Putamen (tissue), 1 donor: Measurements from ENCODE around the gene EIF4A2.
A peak's percentile ranks its signal among the peaks of the same experiment; 100 is the strongest.

ENCODE experiments used
- DNase-seq: peaks from one replicate; pipeline ENCODE4 v3.0.0-alpha.2; 2016; ENCODE audit warnings: low spot score

Gene EIF4A2

DNA sequence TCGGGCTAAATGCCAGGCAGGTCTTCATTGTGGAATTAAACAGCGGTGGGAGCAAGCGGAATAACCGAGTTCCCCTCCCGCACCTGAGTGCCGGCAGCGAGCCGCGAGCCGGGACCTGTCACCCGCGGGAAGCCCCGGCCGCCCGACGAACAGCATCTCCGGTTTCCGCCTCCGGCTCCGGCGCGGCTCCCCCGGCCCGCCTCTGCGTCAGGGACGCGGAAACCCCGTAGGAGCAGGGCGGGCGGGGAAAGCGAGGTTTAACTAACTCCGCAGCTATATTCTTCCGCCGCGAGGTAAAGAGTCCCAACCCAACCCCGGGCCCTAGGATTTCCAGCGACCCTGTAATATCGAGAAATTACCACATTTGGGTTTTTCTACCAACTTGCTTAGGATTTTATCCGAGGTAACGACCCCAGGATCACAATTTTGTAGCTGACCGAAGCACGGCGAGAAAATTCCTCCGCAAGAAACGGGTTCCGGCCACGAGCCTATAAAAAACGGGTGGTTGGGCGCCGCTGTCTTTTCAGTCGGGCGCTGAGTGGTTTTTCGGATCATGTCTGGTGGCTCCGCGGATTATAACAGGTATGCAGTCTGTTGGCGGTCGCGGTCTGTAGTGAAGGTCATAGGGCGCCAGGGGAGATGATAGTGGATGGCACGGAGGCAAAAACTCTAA lies at the start of gene EIF4A2:
TSS of gene EIF4A2 (plus strand) at position 520 of the 673 bp plus-strand sequence. CDS start at position 554, 34 bp downstream.
- peak; percentile 92 for DNase-seq

DNA sequence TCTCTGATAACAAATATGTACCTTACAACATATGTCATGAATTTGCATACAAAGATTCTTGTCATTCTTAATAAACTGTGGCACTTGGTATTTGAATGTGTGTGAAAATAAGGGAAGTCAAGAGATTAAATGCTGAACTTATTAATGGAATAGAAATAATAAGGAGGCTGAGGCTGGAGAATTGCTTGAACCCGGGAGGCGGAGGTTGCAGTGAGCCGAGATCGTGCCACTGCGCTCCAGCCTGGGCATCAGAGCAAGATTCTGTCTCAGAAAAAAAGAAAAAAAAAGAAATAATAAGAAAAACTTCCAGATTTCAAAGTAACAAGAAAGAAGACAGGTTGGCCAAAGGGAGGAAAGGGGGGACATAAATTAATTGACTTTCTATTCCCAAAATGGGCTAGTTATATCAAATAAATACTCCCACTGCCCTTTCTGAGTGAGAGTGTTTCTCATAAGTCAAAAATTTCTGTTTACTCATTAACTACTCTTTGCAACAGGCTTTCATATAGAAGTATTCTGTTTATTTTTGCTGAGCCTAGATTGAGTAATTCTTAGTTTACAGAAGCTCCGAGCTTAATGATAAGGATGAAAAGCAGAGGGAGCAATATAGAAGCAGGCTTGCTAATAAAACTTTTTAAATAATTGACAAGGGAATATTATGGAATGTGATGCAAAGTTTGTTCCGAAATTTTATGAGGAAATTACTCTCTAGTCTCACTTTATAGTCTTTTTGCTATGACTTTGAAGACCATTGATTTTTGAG lies 40.6 kb upstream of the EIF4A2 start:
- no peak for DNase-seq

DNA sequence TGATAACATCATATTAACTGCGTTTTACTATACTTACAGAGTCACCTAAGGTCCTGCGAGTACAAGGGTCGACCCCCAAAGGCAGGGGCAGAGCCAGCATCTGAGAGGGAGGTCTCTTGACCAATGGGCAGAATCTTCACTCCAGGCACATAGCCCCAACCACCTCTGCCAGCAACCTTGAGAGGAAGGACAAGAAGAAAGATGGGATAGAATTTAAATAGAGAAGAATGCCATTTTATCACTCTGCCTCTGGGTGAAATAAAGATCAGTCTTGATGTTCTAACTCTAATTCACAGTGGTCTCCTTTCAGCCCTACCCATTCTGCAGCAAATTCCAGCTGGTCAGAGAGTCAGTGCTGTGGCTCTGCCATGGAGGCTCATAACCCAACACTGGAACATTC lies 39.7 kb upstream of the EIF4A2 start:
- DNase-seq, result no peak

DNA sequence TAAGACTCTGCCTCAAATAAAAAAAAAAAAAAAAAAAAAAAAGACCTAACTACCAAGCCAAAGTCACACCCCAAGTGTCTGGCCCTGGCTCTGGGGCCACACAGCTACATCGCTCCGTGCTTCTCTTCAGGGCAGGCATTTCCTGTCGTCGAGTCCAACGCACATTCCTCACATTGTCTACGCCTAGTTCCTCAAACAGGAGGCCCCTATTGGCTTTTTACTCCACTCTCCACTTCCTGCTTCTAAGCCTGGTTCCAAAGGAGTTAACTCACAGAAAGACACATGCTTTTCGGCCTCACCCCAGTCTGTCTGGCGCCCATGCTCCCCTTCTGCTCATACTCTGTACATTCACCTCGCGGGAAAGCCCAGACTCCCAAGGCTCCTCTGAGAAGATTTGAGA lies 37.4 kb upstream of the EIF4A2 start:
- DNase-seq, result peak; percentile 2

DNA sequence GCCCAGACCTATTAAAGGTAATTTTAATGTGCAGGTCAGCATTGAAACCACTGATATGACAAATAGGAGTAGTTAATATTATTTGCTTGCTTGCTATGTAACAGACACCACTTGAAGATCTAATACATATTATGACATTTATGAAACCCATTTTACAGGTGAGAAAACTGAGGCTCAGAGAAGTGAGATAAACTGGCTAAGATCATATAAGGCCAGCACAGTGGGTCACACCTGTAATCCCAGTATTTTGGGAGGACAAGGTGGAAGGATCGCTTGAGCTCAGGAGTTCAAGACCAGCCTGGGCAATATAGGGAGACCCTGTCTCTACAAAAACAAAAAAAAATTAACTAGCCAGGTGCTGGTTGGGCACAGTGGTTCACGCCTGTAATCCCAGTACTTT lies 33.1 kb upstream of the EIF4A2 start:
- no peak for DNase-seq

DNA sequence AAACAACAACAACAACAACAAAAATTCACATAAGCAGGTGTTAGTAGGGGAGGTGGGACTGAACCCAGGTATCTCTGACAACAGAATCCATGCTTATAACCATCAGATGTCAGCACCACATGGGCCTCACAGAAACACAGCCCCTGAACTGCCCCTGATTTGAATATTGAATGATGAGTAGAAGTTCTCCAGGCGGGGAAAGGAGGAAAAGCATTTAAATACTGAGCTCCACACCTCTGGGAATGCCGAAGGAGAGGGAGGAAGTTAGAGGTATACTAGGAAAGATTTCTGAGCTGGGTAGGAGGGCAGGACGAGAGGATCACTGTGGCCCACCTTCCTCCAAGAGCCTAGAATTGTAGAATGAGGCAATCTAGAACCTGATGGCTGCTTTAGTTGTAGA lies 31.9 kb upstream of the EIF4A2 start:
- DNase-seq, result no peak

DNA sequence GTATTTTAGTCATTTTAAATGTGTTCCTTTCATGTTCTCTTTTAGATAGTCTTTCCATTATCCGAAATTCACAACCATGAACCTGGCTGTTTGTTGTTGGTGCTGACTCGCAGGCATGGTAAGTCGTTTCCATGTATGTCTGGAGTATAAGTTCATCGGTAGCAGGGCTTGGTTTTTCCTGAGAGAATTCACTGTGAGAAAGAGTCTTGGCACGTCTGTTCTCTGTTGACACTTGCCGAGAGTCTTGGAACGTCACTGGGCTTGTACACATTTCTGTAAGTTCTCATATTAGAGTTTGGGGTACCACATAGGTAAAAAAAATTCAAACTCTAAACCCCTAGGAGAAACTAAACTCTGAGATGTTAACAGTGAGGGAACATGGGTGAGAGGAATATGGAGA lies 29.4 kb upstream of the EIF4A2 start:
- DNase-seq, result no peak

DNA sequence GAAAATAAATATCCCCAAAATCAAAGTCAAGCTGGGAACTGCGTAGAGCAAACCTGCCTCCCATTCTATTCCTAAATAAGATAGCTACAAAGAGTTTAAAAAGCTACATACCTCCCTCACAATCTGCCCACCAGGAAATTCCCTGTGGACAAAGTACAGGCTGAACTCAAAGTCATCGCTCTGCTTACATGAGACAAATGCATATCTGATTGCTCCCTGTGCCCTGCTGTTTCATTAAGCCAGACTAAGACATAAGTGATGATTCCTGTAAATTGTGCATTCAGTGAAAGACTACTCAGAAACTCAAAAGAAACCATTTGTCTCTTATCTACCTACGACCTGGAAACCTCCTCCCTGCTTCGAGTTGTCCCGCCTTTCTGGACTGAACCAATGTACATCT lies 28.5 kb upstream of the EIF4A2 start:
- no peak for DNase-seq

DNA sequence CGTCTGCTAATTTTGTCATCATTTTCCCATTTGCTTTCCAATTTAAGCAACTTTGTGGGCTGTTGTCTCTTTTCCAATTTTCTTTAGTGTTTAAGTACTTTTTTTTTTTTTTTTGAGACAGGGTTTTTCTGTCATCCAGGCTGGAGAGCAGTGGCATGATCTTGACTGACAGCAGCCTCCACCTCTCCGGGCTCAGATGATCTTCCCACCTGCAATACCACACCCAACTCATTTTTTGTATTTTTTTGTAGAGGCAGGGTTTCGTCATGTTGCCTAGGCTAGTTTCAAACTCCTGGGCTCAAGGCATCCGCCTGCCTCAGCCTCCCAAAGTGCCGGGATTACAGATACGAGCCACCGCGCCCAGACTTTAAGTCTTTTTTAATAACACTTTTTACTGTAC lies 26.2 kb upstream of the EIF4A2 start:
- DNase-seq, result no peak

DNA sequence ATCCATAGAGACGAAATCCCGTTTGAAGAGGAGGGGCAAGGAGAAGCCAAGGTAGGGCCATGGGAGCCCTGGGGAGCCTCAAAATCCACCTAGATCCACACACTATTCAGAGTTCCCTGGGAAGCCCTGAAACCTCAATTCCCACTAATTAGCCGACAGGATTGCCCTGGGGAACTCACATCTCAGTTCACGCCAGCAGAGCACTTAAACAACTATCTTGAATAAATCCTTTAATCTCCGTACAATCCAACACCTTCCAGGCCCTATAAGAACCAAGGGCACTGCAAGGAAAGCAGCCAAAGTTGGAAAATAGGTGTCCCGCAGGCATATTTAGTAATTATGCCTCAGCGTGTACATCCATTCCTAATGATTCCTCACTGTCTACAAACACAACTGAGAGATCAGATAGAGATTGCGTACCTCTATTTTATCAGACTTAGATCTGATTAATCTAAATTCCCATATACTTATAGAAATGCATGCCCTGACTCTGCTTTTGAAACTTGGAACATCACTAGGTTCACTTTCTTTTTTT lies 25.6 kb upstream of the EIF4A2 start:
- DNase-seq, result no peak

DNA sequence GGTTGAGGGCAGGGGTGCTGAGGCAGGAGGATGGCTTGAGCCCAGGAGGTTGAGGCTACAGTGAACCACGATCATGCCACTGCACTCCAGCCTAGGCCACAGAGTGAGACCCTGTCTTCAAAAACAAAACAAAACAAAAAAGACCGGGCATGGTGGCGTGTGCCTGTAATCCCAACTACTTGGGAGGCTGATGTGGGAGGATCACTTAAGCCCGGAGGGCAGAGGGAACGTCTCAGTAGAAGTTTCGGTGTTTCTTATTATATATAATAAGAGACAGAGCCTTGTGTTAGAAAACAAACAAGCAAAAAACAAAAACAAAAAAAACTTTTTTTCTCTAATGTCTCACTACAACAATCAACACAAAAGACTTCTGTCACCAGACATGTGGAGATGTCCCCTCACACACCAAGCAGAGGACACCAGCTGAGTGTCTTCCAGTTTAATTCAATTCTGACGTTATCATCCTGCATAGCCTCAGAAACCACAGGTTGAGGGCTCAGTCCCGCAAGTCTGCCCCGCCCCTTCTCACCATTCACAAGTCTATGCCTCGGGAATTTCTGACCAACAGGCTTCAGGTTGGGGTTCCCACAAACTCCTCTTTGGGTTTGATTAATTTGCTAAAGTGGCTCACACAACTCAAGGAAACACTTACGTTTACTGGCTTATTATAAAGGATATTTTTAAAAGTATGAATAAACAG lies 24.0 kb upstream of the EIF4A2 start:
- no peak for DNase-seq

DNA sequence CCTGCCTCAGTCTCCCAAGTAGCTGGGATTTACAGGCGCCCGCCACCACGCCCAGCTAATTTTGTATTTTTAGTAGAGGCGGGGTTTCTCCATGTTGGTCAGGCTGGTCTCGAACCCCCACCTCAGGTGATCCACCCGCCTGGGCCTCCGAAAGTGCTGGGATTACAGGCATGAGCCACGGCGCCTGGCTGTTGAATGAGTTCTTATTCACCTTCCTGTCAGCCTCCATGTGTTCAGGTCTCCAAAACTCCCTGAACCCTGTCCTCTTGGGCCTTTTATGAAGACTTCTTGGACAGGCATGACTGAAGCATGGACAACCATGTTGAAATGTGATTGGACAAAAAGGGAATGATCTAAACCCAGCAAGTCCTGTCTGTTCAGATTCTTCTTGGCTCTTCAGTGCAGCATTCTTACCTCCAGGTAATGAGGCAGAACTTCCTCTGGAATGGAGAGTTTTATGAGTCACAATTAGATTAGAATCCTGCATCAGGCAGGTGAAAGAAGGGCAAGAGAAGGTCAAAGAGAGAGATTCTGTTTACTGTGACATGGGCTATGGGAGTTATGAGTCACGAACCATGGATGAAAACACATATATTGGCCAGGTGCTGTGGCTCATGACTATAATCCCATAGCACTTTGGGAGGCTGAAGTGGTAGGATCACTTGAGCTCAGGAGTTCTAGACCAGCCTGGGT lies 23.1 kb upstream of the EIF4A2 start:
- no peak for DNase-seq

DNA sequence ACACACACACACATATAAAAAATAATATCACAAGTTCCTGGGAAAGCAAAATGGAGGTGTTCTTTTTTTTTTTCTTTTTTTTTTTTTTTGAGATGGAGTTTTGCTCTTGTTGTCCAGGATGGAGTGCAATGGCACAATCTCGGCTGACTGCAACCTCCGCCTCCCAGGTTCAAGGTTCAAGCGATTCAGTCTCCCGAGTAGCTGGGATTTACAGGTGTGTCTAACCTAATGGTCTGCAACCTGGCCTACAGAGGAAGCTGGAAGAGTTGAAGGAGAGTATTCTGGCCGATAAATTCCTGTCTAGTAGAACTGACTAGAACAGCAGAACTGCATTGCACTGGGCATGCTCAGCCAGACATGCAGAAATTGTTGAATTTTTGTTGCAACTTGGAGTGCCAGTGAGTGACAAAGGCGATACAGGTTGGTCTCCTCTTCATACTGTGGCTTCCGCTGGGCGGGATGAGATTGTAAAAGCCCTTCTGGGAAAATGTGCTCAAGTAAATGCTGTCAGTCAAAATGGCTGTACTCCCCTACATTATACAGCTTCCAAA lies 22.4 kb upstream of the EIF4A2 start:
- DNase-seq, result no peak

DNA sequence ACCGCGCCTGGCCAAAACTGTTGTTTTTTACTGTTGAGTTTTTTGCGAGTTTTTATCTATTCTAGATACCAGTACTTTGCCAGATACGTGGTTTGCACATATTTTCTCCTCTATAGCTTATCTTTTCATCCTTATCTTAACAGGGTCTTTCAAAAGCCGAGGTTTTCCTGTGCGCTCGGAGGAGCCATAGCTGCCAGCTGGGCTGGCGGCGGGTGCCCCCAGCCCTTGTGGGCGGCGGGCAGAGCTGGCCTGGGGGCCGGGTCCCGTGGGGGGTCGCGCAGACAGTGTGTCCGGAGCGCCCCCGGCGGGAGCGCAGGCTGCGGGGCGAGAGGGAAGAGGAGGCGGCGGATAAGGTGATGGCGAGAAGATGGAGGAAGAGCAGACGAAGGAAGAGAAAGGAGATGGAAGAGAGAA lies 11.1 kb upstream of the EIF4A2 start:
- DNase-seq, result no peak

DNA sequence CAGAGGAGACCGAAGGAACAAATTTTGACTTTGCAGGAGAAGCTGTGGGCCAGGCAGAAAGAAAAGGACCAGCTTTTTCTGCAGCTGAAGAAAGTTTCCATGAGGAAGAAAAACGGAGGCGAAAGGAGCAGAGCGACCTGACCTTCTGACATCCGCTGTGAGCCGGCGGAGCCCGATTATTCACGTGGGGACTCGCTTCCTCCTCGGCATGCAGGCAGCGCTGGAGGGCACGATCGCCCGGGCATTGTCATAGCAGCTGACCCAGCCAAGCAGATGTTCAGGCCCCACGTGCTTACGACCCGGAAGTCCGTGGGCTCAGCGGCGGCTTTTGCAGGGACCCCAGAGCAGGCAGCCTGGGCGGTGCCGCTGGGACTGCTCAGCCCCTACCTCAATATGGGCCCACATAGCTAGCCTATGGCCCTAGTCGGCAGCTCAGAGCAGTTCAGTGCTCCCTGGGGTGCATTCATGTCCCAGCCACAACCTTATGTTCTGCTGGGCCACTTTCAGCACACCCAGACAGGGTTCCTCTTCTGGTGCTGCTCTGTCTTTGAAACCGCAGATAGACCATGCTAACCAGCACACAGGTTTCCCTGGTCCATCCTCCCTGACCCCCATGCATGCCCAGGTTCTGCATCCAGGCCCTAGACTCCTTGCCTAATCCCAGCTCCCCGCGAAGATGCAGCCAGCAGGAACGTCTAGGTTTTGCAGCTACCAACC lies 10.5 kb upstream of the EIF4A2 start:
- peak; percentile 65 for DNase-seq

DNA sequence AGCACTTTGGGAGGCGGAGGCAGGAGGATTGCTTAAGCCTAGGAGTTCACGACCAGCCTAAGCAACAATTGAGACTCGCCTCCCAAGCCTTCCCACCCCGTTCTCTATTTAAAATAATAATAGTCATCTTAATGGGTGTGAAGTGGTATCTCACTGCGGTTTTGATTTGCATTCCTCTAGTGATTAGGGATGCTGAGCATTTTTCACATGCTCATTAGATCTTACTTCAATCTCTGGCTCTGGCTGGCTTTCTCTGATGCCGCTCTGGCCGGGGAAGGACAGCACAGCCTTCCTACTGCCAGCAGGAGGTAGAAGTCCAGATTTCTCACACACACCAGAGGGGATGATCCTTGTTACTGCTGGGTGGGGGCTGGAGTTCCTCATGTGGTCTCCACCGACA lies 7.4 kb upstream of the EIF4A2 start:
- DNase-seq, result no peak

DNA sequence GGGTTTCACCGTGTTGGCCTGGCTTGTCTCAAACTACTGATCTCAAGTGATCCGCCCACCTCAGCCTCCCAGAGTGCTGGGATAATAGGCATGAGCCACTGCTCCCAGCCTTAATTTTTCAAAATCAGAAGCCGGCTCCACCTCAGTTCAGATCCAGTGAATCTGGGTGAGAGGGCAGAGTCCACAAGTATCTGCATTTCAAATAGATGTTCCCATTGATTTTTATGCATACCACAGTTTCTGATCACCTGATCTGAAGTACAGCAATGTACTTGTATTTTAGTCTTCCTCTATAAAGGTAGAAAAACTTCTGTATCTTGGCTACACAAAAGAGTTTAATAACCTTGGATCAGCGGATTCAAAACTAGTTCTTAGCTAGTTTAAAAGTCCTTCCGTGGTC lies 4.2 kb upstream of the EIF4A2 start:
- no peak for DNase-seq

DNA sequence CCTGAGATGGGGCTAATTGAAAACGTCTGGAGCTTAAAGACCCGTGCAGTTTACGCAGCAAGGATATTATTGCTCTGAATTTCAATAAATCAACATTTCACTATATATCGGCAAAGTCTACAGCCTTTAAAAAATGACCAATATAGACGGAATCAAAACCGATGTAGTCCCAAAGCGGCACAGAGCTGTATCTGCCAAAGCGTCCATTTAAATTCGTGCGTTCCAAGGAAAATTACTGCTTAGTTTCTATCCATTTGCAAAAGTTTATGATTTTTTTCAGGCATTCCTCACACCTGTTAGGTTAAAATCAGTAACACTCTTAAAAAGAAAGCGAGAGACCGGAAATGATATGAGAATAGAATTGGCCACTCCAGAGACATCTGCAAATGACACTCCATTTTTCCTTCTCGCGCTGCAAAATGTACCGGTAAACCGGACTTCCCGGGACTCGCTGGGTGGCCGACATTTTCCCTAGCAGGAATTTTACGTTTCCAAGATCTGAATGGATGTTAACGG lies 777 bp upstream of the EIF4A2 start:
- DNase-seq, result no peak

DNA sequence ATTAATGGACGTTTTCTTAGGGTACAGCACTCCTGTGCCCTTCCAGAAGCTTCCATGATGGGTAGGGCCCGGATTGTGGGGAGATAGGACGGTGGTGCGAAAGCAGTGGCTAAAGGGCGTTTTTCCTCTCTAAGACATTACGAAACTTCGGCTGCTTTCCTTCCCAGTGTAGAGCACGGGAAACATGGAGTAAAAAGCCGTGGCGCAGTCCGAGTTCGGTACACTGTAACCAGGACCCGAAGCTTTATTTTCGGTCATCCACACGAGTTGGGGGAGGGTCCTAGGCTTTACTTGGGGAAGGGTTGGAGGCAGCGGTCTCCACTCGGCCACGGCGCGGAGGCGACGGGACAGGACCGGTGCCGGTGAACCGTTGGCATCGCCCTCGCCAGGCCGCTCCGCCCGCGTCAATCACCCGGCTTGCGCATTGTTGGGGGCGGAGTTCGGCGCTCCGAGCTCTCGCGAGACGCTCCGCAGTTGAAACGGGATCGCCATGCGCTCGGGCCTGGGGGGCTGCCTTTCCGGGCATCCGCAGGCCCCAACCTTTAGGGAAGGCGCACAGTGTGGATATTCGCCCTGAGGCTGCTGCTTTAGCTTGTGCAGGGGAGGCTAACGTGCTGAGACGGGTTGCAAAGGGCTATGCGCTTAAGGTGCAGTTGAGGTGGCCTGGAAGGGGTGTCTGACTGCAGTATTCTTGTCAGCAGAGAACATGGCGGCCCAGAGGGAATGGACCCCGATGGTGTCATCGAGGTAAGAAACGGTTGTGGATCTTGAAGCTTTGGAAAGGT lies 546 bp downstream of the EIF4A2 start:
- peak; percentile 79 for DNase-seq

DNA sequence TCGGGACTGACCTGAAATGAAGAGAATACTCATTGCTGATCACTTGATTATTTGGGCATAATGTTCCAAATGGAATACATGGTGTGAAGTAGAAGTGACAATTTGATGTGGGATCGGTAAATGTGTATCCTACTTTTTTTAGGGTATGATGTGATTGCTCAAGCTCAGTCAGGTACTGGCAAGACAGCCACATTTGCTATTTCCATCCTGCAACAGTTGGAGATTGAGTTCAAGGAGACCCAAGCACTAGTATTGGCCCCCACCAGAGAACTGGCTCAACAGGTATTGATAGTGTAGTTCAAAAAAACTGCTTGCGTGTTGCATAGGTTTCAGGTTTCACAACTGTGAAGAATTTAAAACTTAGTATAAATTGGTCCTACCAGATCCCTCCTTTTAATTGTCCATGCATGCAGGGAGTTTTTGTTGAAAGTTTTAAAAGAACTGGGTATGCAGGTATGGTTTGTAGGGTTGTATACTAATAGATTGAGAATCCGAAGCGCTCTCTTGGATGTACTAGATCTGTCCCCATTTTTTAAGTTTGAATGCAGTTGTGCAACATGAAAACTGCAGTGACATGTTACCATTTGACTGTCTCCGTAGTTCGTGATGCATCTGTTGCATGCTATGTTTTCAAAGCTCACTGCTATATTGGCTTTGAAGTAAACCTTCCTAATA lies 1.6 kb downstream of the EIF4A2 start:
- DNase-seq, result no peak
